Embryonic facial prominence (tissue), 1 donor: ENCODE data around the gene APOBEC3F.

Source experiments
- DNase-seq: peaks from one replicate; pipeline ENCODE4 v3.0.0-alpha.2; 2016; ENCODE audit errors: extremely low spot score

APOBEC3F gene

DNA sequence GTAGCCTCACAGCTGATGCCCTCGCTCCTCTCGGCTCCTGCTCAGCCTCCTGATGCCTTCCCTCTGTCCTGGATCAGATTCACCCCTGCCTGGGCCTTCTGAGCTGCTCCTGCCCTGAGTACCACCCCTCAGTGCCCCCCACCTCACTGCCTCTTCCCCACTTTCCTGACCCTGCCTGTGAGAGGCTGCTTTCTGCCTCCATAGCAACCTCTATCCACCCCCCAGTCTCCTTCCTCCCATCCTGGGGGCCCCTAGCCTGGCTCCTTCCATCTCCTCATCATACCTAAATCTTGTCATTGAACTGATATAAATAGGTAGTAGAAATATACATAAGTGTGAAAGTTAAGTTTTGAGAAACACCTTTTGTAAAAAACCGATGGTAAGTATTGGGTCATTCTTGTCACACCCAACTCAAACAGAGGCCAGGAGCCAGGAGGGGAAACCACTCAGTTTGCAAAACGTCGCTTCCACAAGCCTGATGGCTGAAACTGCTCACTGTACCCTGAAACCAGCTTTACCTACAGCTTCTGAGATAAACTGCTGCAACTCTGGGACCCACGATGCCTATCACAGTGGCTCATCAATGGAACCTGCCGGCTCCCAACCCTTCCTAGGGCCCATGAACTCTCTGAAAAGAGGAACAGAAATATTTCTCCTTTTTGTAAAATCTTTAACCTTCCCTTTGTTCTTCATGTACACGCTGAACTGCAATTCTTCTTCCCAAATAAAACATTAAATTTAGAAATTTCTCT lies 51.6 kb downstream of the APOBEC3F start:
- no peak for DNase-seq

DNA sequence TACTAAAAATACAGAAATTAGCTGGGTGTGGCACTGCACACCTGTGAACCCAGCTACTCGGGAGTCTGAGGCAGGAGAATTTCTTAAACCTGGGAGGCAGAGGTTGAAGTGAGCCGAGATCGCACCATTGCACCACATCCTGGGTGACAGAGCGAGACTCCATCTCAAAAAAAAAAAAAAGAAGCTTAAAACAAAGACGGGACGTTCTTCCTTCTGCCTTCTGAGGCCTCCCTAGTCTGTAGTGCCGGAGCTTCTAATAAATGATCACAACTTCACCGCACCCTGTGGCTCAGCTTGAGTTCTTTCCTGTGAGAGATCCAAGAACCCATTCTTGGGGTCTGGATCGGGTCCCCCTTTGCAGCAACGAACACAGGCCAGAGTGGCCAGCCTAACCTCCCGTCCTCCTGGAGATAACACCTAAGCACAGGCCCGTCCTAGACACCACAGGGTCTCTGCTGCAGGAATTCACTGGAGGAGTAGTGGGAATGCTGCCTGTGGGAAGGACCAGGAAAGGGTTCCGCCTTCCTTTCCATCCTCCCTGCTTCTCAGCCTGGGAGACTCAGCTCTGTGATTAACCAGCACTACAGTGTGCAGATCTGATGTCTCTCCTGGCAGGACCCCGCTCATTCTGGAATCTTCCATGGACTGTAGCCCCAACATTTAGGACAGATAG lies 54.2 kb downstream of the APOBEC3F start:
- DNase-seq: no peak

DNA sequence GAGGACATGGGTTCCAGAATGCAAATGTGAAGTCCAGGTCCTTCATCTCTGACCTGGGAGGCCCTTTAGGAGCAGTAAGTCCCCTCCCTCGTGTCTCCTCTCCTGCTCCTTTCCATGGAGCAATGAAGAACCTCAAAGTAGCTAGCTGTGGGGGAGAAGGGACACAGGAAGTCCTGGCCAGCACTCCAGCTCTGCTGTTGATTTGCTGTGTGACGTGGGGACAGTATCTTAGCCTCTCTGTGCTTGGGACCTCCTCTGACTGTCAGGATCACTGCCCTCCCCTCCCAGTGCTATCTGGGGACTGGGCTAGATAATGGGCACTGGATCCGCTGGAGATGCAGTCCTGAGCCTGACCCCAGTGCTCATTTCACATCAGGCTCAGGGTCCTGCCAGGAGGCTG lies 55.3 kb downstream of the APOBEC3F start:
- DNase-seq: no peak

DNA sequence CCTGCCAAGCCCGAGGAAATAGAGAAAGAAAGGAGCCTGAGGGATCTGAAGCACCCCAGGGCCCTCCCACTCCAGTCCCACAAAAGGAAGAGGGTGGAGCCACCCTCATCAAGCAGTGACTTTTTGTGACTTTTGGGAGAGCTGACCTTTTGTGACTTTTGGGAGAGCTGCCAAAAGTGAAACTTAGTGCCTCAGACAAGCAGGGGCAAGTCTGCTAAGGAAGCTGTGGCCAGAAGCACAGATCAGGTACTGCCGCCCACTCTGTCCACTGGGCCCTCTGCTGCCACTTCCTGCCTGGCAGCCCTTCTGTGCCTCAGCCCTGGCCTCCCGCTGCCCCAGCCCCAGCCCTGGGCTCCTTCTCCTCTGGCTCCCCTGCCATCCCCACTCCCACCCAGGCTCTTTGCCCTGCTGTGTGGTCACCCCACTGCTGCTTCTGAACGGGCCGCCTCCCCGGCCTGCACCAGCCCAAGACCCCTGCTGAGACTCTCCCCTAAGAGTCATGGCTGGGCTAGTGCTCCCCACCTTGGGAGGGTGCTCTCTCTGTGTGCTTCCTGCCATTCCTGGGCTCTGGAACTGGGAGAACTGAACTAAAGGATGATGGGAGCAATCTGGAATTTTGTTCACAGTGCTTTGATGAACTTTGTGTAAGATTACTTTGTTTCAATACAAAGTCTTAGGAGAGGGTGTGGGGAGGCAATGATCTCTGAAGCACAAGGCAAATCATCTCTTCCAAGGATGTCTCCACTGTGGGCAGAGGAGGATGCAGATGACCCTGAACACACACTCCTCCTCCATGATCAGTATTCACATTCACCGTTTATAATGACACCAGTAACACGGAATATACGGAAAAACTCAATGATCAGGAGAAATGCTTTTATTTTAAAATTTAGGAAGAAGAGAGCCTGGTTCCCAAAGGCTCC lies 56.7 kb downstream of the APOBEC3F start, which contains the start of gene APOBEC3H:
APOBEC3H (plus strand) TSS at position 147 of the 923 bp plus-strand sequence. CDS start 3,035 bp downstream, outside the sequence.
- DNase-seq: no peak

DNA sequence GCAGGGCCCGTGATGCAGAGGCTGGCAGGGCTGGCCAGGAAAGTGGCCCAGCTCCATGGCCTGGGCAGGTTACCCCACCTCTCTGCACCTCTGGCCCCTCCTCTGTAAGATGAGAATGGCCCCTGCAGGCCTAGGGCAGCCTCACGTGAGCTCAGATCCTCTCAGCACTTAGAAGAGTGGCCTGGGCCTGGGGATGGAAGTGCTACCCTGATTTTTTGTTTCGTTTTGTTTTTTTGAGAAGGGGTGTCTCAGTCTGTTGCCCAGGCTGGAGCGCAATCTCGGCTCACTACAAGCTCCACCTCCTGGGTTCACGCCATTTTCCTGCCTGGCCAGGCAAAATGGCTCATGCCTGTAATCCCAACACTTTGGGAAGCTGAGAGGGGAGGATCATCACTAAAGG lies 57.4 kb downstream of the APOBEC3F start:
- no peak for DNase-seq

DNA sequence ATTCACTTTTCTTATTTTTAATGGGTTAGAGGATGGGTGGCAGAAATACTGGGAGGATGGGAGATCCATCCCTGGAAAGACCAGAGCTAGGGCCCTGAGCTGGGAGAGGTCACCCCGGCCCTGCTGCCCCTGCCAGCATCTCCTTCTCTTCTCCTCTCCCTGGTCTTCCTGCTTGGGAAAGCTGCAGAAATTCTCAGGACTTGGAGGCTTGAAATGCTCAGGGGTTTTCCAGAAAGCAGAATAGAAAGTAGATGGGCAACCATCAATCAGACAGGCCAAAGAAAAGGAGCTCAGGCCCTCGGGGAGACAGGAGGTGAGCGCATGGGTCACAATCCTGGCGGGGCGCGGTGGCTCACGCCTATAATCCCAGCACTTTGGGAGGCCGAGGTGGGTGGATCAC lies 57.9 kb downstream of the APOBEC3F start:
- no peak for DNase-seq

DNA sequence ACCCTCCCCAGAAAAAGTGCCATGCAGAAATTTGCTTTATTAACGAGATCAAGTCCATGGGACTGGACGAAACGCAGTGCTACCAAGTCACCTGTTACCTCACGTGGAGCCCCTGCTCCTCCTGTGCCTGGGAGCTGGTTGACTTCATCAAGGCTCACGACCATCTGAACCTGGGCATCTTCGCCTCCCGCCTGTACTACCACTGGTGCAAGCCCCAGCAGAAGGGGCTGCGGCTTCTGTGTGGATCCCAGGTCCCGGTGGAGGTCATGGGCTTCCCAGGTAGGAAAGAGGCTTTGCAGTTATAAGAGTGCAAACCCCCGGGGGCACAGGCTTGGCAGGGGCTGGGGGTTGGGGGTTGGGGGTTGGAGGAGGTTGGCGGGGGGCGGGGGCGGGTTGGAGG lies 60.6 kb downstream of the APOBEC3F start:
- DNase-seq: no peak

DNA sequence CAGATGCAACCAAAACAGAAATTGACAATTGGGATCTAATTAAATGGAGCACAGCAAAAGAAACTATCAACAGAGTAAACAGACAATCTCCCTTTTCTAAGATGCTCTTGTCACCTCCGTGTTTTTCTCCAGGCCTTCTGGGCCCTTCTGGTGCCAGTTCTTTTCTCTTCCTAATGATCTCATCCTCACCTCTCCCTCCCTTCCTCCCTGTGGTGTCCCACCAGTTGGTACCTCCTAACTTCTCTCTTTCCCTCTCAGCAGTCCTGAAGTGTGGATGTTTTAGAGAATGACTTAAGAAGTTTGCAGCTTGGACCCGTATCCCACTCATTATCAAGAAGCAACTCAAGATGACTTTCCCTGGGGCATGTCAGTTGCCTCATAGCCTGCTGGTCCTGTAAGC lies 62.8 kb downstream of the APOBEC3F start:
- no peak for DNase-seq
